ENCODE measurements around the gene RBM20. TPM values are rescaled to one million over a fixed set of nuclear protein-coding genes. Genes with fewer than 3 reads are reported as not detected.
A peak's percentile ranks its signal among the peaks of the same experiment; 100 is the strongest.

The RBM20 gene
- total and polyA plus RNA-seq, 2 experiments from 2014 or later = 3.7 to 4.0 TPM

GRCh38 chr10:110848106-110848505 is 204.0 kb downstream of the RBM20 start:
- DNase-seq (ENCODE audit: low spot score) = no peak
- H3K27ac ChIP-seq = no peak overlapping the region
- no peaks in the 10 kb centered on the region for H4K20me1 ChIP-seq (ENCODE audit: insufficient read depth, poor library complexity, severe bottlenecking)
- 84% methylated on average over 2 of the region's 2 CpGs for WGBS (ENCODE audit: low lambda C conversion rate, missing lambda C conversion rate)
- H3K4me2 ChIP-seq = no peak overlapping the region
- no peak overlapping the region for H2AFZ ChIP-seq
- H3K27me3 ChIP-seq = no peaks in the 10 kb centered on the region
- no peaks in the 10 kb centered on the region for H3K9me2 ChIP-seq (replicated peaks; ENCODE audit: insufficient read depth)
- H3K4me3 ChIP-seq = no peak overlapping the region
- H3K79me2 ChIP-seq = no peaks in the 10 kb centered on the region
- no peak for TF ChIP-seq CTCF (IDR thresholded peaks at IDR 0.05; ENCODE audit: poor library complexity)
- TF ChIP-seq EZH2 (IDR thresholded peaks at IDR 0.05; ENCODE audit: borderline replicate concordance) = no peak
- TF ChIP-seq EZH2phosphoT487 (IDR thresholded peaks at IDR 0.05; ENCODE audit: low read depth, severe bottlenecking, unreplicated experiment) = no peak
- peaks cover 63% of the 10 kb centered on the region for H3K4me1 ChIP-seq (ENCODE audit: insufficient read depth)
- no peaks in the 10 kb centered on the region for H3K9me3 ChIP-seq (ENCODE audit: low read depth)
- no peaks in the 10 kb centered on the region for H3K36me3 ChIP-seq (replicated peaks; ENCODE audit: insufficient read depth, low read depth)

- no peaks in the 10 kb centered on the region for H4K20me1 ChIP-seq (ENCODE audit: insufficient read depth, poor library complexity, severe bottlenecking)
- H3K4me2 ChIP-seq = no peak overlapping the region
- H3K27ac ChIP-seq = no peak overlapping the region
- WGBS (ENCODE audit: low lambda C conversion rate, missing lambda C conversion rate) = 97% methylated on average over 3 of the region's 3 CpGs
- H3K9me3 ChIP-seq (ENCODE audit: low read depth) = no peaks in the 10 kb centered on the region
- no peak overlapping the region for H3K4me3 ChIP-seq
- H3K4me1 ChIP-seq (ENCODE audit: insufficient read depth) = peaks cover 64% of the 10 kb centered on the region
- H3K9me2 ChIP-seq (replicated peaks; ENCODE audit: insufficient read depth) = no peaks in the 10 kb centered on the region
- H3K79me2 ChIP-seq = no peaks in the 10 kb centered on the region
- no peaks in the 10 kb centered on the region for H3K36me3 ChIP-seq (replicated peaks; ENCODE audit: insufficient read depth, low read depth)
- DNase-seq (ENCODE audit: low spot score) = no peak
- H2AFZ ChIP-seq = no peak overlapping the region
- no peaks in the 10 kb centered on the region for H3K27me3 ChIP-seq
- no peak for TF ChIP-seq EZH2 (IDR thresholded peaks at IDR 0.05; ENCODE audit: borderline replicate concordance)
- no peak for TF ChIP-seq CTCF (IDR thresholded peaks at IDR 0.05; ENCODE audit: poor library complexity)
- TF ChIP-seq EZH2phosphoT487 (IDR thresholded peaks at IDR 0.05; ENCODE audit: low read depth, severe bottlenecking, unreplicated experiment) = no peak
These were observed 206.0 kb downstream of the RBM20 start for GRCh38 chr10:110850099-110850498.

- H3K4me2 ChIP-seq = peak overlapping the region; percentile 11
- no peak overlapping the region for H3K4me3 ChIP-seq
- no peaks in the 10 kb centered on the region for H3K79me2 ChIP-seq
- H3K4me1 ChIP-seq (ENCODE audit: insufficient read depth) = peaks cover 54% of the 10 kb centered on the region
- TF ChIP-seq EZH2 (IDR thresholded peaks at IDR 0.05; ENCODE audit: borderline replicate concordance) (no peak), CTCF (IDR thresholded peaks at IDR 0.05; ENCODE audit: poor library complexity) (no peak), EZH2phosphoT487 (IDR thresholded peaks at IDR 0.05; ENCODE audit: low read depth, severe bottlenecking, unreplicated experiment) (no peak)
- peak; percentile 8 for DNase-seq (ENCODE audit: low spot score)
- WGBS (ENCODE audit: low lambda C conversion rate, missing lambda C conversion rate) = 66% methylated on average over 8 of the region's 8 CpGs
- H3K27ac ChIP-seq = peak overlapping the region; percentile 63
- no peaks in the 10 kb centered on the region for H3K9me3 ChIP-seq (ENCODE audit: low read depth)
- H4K20me1 ChIP-seq (ENCODE audit: insufficient read depth, poor library complexity, severe bottlenecking) = no peaks in the 10 kb centered on the region
- peak overlapping the region; percentile 5 for H2AFZ ChIP-seq
- H3K27me3 ChIP-seq = no peaks in the 10 kb centered on the region
- no peaks in the 10 kb centered on the region for H3K9me2 ChIP-seq (replicated peaks; ENCODE audit: insufficient read depth)
- no peaks in the 10 kb centered on the region for H3K36me3 ChIP-seq (replicated peaks; ENCODE audit: insufficient read depth, low read depth)
These were observed 207.0 kb downstream of the RBM20 start for GRCh38 chr10:110851020-110851612.

Data from hepatocyte (in vitro differentiated cells).